Measurements from ENCODE around the gene PNN. TPM values are rescaled to one million over a fixed set of nuclear protein-coding genes. Genes with fewer than 3 reads are reported as not detected.

PNN gene
- total and polyA plus RNA-seq, 2 of the 8 experiments (the other 6 are each of a cell fraction or from before 2014, with no cell fraction given): 27.5 to 121 TPM

DNA sequence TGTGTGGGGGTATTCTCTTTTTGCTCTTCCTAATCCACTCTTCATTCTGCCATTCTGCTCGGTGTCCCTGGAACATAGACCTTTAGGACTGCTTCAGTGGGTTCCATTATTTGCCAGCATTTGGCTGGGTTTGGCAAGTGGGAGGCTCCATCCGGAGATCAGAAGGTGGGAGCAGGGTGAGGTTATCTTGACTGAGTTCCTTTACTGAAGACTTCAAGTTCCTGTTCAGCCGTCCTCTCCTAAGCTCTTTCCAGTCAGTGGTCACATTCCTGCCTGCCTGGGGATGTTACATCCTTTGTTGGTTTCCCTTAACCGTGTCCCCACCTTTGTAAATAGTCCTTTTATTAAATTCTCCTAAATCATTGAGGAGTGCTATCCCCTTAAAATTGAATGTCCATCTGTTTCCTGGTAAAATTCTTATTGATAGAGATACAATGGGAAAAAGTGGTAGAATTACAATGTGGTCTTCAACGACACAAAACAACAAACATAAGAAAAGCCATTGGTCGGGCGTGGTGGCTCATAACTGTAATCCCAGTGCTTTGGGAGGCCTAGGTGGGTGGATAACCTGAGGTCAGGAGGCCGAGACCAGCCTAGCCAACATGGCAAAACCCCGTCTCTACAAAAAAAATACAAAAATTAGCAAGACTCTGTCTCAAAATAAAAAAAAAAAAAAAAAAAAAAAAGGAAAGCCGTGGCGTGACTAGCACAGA lies 53.6 kb downstream of the PNN start:
- H4K8ac ChIP-seq (ENCODE audit: extremely low read depth, insufficient read depth, low read length): no peak overlapping the region
- no peak overlapping the region for H2AFZ ChIP-seq (ENCODE audit: low read length)
- H3K23ac ChIP-seq (ENCODE audit: insufficient read length): no peak overlapping the region
- no peaks in the 10 kb centered on the region for H3K9me3 ChIP-seq (ENCODE audit: insufficient read depth in 2 of 2, low read depth in 1 of 2, low read length in 1 of 2)
- ChIA-PET CTCF (ENCODE audit: partially characterized antibody) (interaction anchor here (1.0 to 1.2 kb wide), 2 partner anchors 152 to 189 kb away, joined by 3 to 12 read pairs; no protein-coding TSS in a partner anchor), POLR2A (ENCODE audit: partially characterized antibody) (interaction anchor here (0.9 to 1.2 kb wide), 2 partner anchors 44 to 143 kb away, joined by 3 read pairs; no protein-coding TSS in a partner anchor)
- no peak overlapping the region for H3K14ac ChIP-seq (ENCODE audit: insufficient read length)
- no peak overlapping the region for H3K56ac ChIP-seq (replicated peaks; ENCODE audit: insufficient read length, low read depth, low read length)
- H2BK5ac ChIP-seq (ENCODE audit: low read depth, low read length): no peak overlapping the region
- H3K27ac ChIP-seq (ENCODE audit: low read depth, low read length): no peak overlapping the region
- H3K18ac ChIP-seq (ENCODE audit: extremely low read depth, low read length): no peak overlapping the region
- H3K4me3 ChIP-seq (ENCODE audit: extremely low read depth in 1 of 4, insufficient read depth in 2 of 4, low read depth in 3 of 4, low read length in 4 of 4): no peak overlapping the region
- no peak overlapping the region for H4K91ac ChIP-seq (replicated peaks; ENCODE audit: insufficient read length, low read length)
- FAIRE-seq (no peak), DNase-seq (ENCODE audit: low read depth in 1 of 2, low spot score in 2 of 2) (no peak)
- no peak overlapping the region for H2BK20ac ChIP-seq (ENCODE audit: low read length)
- no peaks in the 10 kb centered on the region for H3K4me1 ChIP-seq (replicated peaks in 1 of 4; ENCODE audit: control insufficient read depth in 3 of 4, insufficient read depth in 4 of 4, low read length in 3 of 4)
- H2BK12ac ChIP-seq (ENCODE audit: low read depth, low read length): no peak overlapping the region
- no peaks in the 10 kb centered on the region for H4K20me1 ChIP-seq (replicated peaks in 1 of 2; ENCODE audit: control insufficient read depth in 1 of 2, insufficient read depth in 2 of 2, low read length in 2 of 2)
- H3K27me3 ChIP-seq (replicated peaks in 1 of 4; ENCODE audit: control insufficient read depth in 3 of 4, extremely low read depth in 1 of 4, insufficient read depth in 3 of 4, low read length in 3 of 4): no peaks in the 10 kb centered on the region
- no peak overlapping the region for H2BK15ac ChIP-seq (ENCODE audit: low read length)
- no peaks in the 10 kb centered on the region for H3K79me2 ChIP-seq (ENCODE audit: control insufficient read depth in 1 of 2, insufficient read depth in 2 of 2, low read length in 2 of 2)
- H4K5ac ChIP-seq (ENCODE audit: insufficient read length, low read depth, low read length): no peak overlapping the region
- no peak overlapping the region for H2BK120ac ChIP-seq (replicated peaks; ENCODE audit: low read depth, low read length)
- H3K23me2 ChIP-seq (ENCODE audit: low read depth, low read length): no peaks in the 10 kb centered on the region
- no peak overlapping the region for H2AK5ac ChIP-seq (ENCODE audit: low read depth, low read length)
- H3K36me3 ChIP-seq (ENCODE audit: control insufficient read depth in 2 of 4, insufficient read depth in 4 of 4, low read length in 3 of 4): no peaks in the 10 kb centered on the region
- H3K4me2 ChIP-seq (ENCODE audit: insufficient read depth in 1 of 2, low read depth in 2 of 2, low read length in 2 of 2): no peak overlapping the region
- no peak overlapping the region for H3K9ac ChIP-seq (replicated peaks in 1 of 4; ENCODE audit: extremely low read depth in 1 of 4, low read depth in 3 of 4, low read length in 3 of 4)
- WGBS, 2 experiments (ENCODE audit: extremely low coverage in 1 of 2, insufficient coverage in 1 of 2, insufficient read length in 1 of 2, insufficient replicate concordance in 2 of 2, low coverage in 1 of 2, low lambda C conversion rate in 2 of 2, missing lambda C conversion rate in 1 of 2): 90% methylated on average over 11 of the region's 11 CpGs; no CpG with 5 or more reads in 1 of the 2 experiments
- H3K79me1 ChIP-seq (ENCODE audit: low read depth, low read length): no peaks in the 10 kb centered on the region
- H3K4ac ChIP-seq (replicated peaks; ENCODE audit: insufficient read length, low read depth, low read length): no peak overlapping the region
- TF ChIP-seq POLR2AphosphoS5 (IDR thresholded peaks at IDR 0.05; ENCODE audit: low read depth, low read length): no peak
- TF ChIP-seq TAF1 (IDR thresholded peaks at IDR 0.05; ENCODE audit: low read depth, low read length): no peak
- no peak for TF ChIP-seq SP4 (IDR thresholded peaks at IDR 0.05; ENCODE audit: low read length)
- no peak for TF ChIP-seq PHF8 (conservative IDR thresholded peaks at IDR 0.05; ENCODE audit: low read depth, low read length)
- no peak for TF ChIP-seq POLR2A (IDR thresholded peaks at IDR 0.05; ENCODE audit: control extremely low read depth in 1 of 2, low read depth in 2 of 2, low read length in 2 of 2)
- no peak for TF ChIP-seq CEBPB (IDR thresholded peaks at IDR 0.05; ENCODE audit: low read depth, low read length)
- TF ChIP-seq CTBP2 (IDR thresholded peaks at IDR 0.05; ENCODE audit: borderline replicate concordance, insufficient read depth, insufficient read length, low read length): no peak
- no peak for TF ChIP-seq RFX5 (IDR thresholded peaks at IDR 0.05; ENCODE audit: borderline replicate concordance, low read depth, low read length)
- no peak for TF ChIP-seq EGR1 (IDR thresholded peaks at IDR 0.05; ENCODE audit: borderline replicate concordance, low read depth, low read length)
- no peak for TF ChIP-seq RNF2 (IDR thresholded peaks at IDR 0.05; ENCODE audit: borderline replicate concordance, low read depth, low read length, missing control alignments, poor library complexity, severe bottlenecking)
